ENCODE measurements around the gene PDE1C.

The PDE1C gene

GRCh38 chr7:31782411-31782991, 287.7 kb downstream of the PDE1C start:
- Histone ChIP-seq H3K27me3 (ENCODE audit: control insufficient read depth, insufficient read depth, low read length) (peaks cover 56% of the 10 kb centered on the region), H3K4me3 (ENCODE audit: low read depth, low read length) (no peak overlapping the region), H3K9ac (ENCODE audit: low read length) (no peak overlapping the region), H3K27ac (ENCODE audit: low read depth, low read length) (no peak overlapping the region), H3K9me3 (ENCODE audit: control insufficient read depth, insufficient read depth, low read depth, low read length) (no peaks in the 10 kb centered on the region), H3K36me3 (ENCODE audit: control insufficient read depth, insufficient read depth, low read length) (no peaks in the 10 kb centered on the region), H3K4me1 (ENCODE audit: control insufficient read depth, insufficient read depth, low read length) (no peaks in the 10 kb centered on the region)

- Histone ChIP-seq H3K36me3 (ENCODE audit: control insufficient read depth, insufficient read depth, low read length) (no peaks in the 10 kb centered on the region), H3K27ac (ENCODE audit: low read depth, low read length) (no peak overlapping the region), H3K4me1 (ENCODE audit: control insufficient read depth, insufficient read depth, low read length) (peaks cover 3% of the 10 kb centered on the region; the same call in 1 of the 2 replicates), H3K27me3 (ENCODE audit: control insufficient read depth, insufficient read depth, low read length) (peaks cover 83% of the 10 kb centered on the region), H3K9me3 (ENCODE audit: control insufficient read depth, insufficient read depth, low read depth, low read length) (no peaks in the 10 kb centered on the region), H3K4me3 (ENCODE audit: low read depth, low read length) (no peak overlapping the region), H3K9ac (ENCODE audit: low read length) (no peak overlapping the region)
These were observed 291.9 kb downstream of the PDE1C start for GRCh38 chr7:31778296-31778695.

- H3K9me3 ChIP-seq (ENCODE audit: control insufficient read depth, insufficient read depth, low read depth, low read length), result no peaks in the 10 kb centered on the region
- H3K4me1 ChIP-seq (ENCODE audit: control insufficient read depth, insufficient read depth, low read length), result peaks cover 3% of the 10 kb centered on the region; the same call in 1 of the 2 replicates
- no peak overlapping the region for H3K9ac ChIP-seq (ENCODE audit: low read length)
- peaks cover 95% of the 10 kb centered on the region for H3K27me3 ChIP-seq (ENCODE audit: control insufficient read depth, insufficient read depth, low read length)
- no peaks in the 10 kb centered on the region for H3K36me3 ChIP-seq (ENCODE audit: control insufficient read depth, insufficient read depth, low read length)
- H3K27ac ChIP-seq (ENCODE audit: low read depth, low read length), result no peak overlapping the region
- no peak overlapping the region for H3K4me3 ChIP-seq (ENCODE audit: low read depth, low read length)
These were observed 293.6 kb downstream of the PDE1C start for GRCh38 chr7:31776616-31777015.

- no peak overlapping the region for H3K4me3 ChIP-seq (ENCODE audit: low read depth, low read length)
- H3K27me3 ChIP-seq (ENCODE audit: control insufficient read depth, insufficient read depth, low read length), result peaks cover 95% of the 10 kb centered on the region
- H3K27ac ChIP-seq (ENCODE audit: low read depth, low read length), result no peak overlapping the region
- H3K9me3 ChIP-seq (ENCODE audit: control insufficient read depth, insufficient read depth, low read depth, low read length), result no peaks in the 10 kb centered on the region
- peaks cover 3% of the 10 kb centered on the region; the same call in 1 of the 2 replicates for H3K4me1 ChIP-seq (ENCODE audit: control insufficient read depth, insufficient read depth, low read length)
- H3K9ac ChIP-seq (ENCODE audit: low read length), result no peak overlapping the region
- H3K36me3 ChIP-seq (ENCODE audit: control insufficient read depth, insufficient read depth, low read length), result no peaks in the 10 kb centered on the region
These were observed 294.7 kb downstream of the PDE1C start for GRCh38 chr7:31775556-31775955.

GRCh38 chr7:31772211-31772610, 298.0 kb downstream of the PDE1C start:
- peaks cover 11% of the 10 kb centered on the region for H3K4me1 ChIP-seq (ENCODE audit: control insufficient read depth, insufficient read depth, low read length)
- peaks cover 95% of the 10 kb centered on the region for H3K27me3 ChIP-seq (ENCODE audit: control insufficient read depth, insufficient read depth, low read length)
- H3K4me3 ChIP-seq (ENCODE audit: low read depth, low read length), result no peak overlapping the region
- no peak overlapping the region for H3K27ac ChIP-seq (ENCODE audit: low read depth, low read length)
- H3K36me3 ChIP-seq (ENCODE audit: control insufficient read depth, insufficient read depth, low read length), result no peaks in the 10 kb centered on the region
- no peaks in the 10 kb centered on the region for H3K9me3 ChIP-seq (ENCODE audit: control insufficient read depth, insufficient read depth, low read depth, low read length)
- no peak overlapping the region for H3K9ac ChIP-seq (ENCODE audit: low read length)

- Histone ChIP-seq H3K36me3 (ENCODE audit: control insufficient read depth, insufficient read depth, low read length) (no peaks in the 10 kb centered on the region), H3K9me3 (ENCODE audit: control insufficient read depth, insufficient read depth, low read depth, low read length) (no peaks in the 10 kb centered on the region), H3K27me3 (ENCODE audit: control insufficient read depth, insufficient read depth, low read length) (peaks cover 98% of the 10 kb centered on the region), H3K4me3 (ENCODE audit: low read depth, low read length) (no peak overlapping the region), H3K27ac (ENCODE audit: low read depth, low read length) (no peak overlapping the region), H3K4me1 (ENCODE audit: control insufficient read depth, insufficient read depth, low read length) (peaks cover 8% of the 10 kb centered on the region), H3K9ac (ENCODE audit: low read length) (no peak overlapping the region)
These were observed 302.4 kb downstream of the PDE1C start for GRCh38 chr7:31767686-31768358.

GRCh38 chr7:31764462-31764861, 305.7 kb downstream of the PDE1C start:
- no peak overlapping the region for H3K9ac ChIP-seq (ENCODE audit: low read length)
- no peak overlapping the region for H3K27ac ChIP-seq (ENCODE audit: low read depth, low read length)
- no peaks in the 10 kb centered on the region for H3K9me3 ChIP-seq (ENCODE audit: control insufficient read depth, insufficient read depth, low read depth, low read length)
- H3K27me3 ChIP-seq (ENCODE audit: control insufficient read depth, insufficient read depth, low read length), result peaks cover 98% of the 10 kb centered on the region
- H3K4me1 ChIP-seq (ENCODE audit: control insufficient read depth, insufficient read depth, low read length), result peaks cover 8% of the 10 kb centered on the region
- no peaks in the 10 kb centered on the region for H3K36me3 ChIP-seq (ENCODE audit: control insufficient read depth, insufficient read depth, low read length)
- no peak overlapping the region for H3K4me3 ChIP-seq (ENCODE audit: low read depth, low read length)

GRCh38 chr7:31763548-31763947, 306.7 kb downstream of the PDE1C start:
- Histone ChIP-seq H3K27me3 (ENCODE audit: control insufficient read depth, insufficient read depth, low read length) (peaks cover 98% of the 10 kb centered on the region), H3K4me3 (ENCODE audit: low read depth, low read length) (no peak overlapping the region)

GRCh38 chr7:31761646-31762045, 308.6 kb downstream of the PDE1C start:
- Histone ChIP-seq H3K4me3 (ENCODE audit: low read depth, low read length) (no peak overlapping the region), H3K27me3 (ENCODE audit: control insufficient read depth, insufficient read depth, low read length) (peaks cover 89% of the 10 kb centered on the region), H3K36me3 (ENCODE audit: control insufficient read depth, insufficient read depth, low read length) (no peaks in the 10 kb centered on the region), H3K9ac (ENCODE audit: low read length) (no peak overlapping the region), H3K4me1 (ENCODE audit: control insufficient read depth, insufficient read depth, low read length) (no peaks in the 10 kb centered on the region), H3K27ac (ENCODE audit: low read depth, low read length) (no peak overlapping the region), H3K9me3 (ENCODE audit: control insufficient read depth, insufficient read depth, low read depth, low read length) (no peaks in the 10 kb centered on the region)

More at GRCh38 chr7:31763548-31763947, 306.7 kb downstream of the PDE1C start:
- Histone ChIP-seq H3K9me3 (ENCODE audit: control insufficient read depth, insufficient read depth, low read depth, low read length) (no peaks in the 10 kb centered on the region), H3K4me1 (ENCODE audit: control insufficient read depth, insufficient read depth, low read length) (peaks cover 8% of the 10 kb centered on the region), H3K36me3 (ENCODE audit: control insufficient read depth, insufficient read depth, low read length) (no peaks in the 10 kb centered on the region), H3K27ac (ENCODE audit: low read depth, low read length) (no peak overlapping the region), H3K9ac (ENCODE audit: low read length) (no peak overlapping the region)

GRCh38 chr7:31758755-31759154, 311.5 kb downstream of the PDE1C start:
- H3K36me3 ChIP-seq (ENCODE audit: control insufficient read depth, insufficient read depth, low read length), result no peaks in the 10 kb centered on the region
- H3K4me3 ChIP-seq (ENCODE audit: low read depth, low read length), result no peak overlapping the region
- no peaks in the 10 kb centered on the region for H3K9me3 ChIP-seq (ENCODE audit: control insufficient read depth, insufficient read depth, low read depth, low read length)
- no peak overlapping the region for H3K27ac ChIP-seq (ENCODE audit: low read depth, low read length)
- no peak overlapping the region for H3K9ac ChIP-seq (ENCODE audit: low read length)
- no peaks in the 10 kb centered on the region for H3K4me1 ChIP-seq (ENCODE audit: control insufficient read depth, insufficient read depth, low read length)
- peaks cover 83% of the 10 kb centered on the region for H3K27me3 ChIP-seq (ENCODE audit: control insufficient read depth, insufficient read depth, low read length)

- Histone ChIP-seq H3K36me3 (ENCODE audit: control insufficient read depth, insufficient read depth, low read length) (no peaks in the 10 kb centered on the region), H3K27ac (ENCODE audit: low read depth, low read length) (no peak overlapping the region), H3K27me3 (ENCODE audit: control insufficient read depth, insufficient read depth, low read length) (peaks cover 63% of the 10 kb centered on the region), H3K4me3 (ENCODE audit: low read depth, low read length) (no peak overlapping the region), H3K9me3 (ENCODE audit: control insufficient read depth, insufficient read depth, low read depth, low read length) (peaks cover 2% of the 10 kb centered on the region; the same call in 1 of the 2 replicates), H3K9ac (ENCODE audit: low read length) (no peak overlapping the region), H3K4me1 (ENCODE audit: control insufficient read depth, insufficient read depth, low read length) (no peaks in the 10 kb centered on the region)
These were observed 318.5 kb downstream of the PDE1C start for GRCh38 chr7:31751726-31752125.

Data from HUES6 (cell line).